ENCODE data around the gene STK24. TPM values are rescaled to one million over a fixed set of nuclear protein-coding genes. Genes with fewer than 3 reads are reported as not detected.

The STK24 gene
- total RNA-seq, 1 donor from 2014 or later, result 44.2 TPM

GRCh38 chr13:98520674-98521449 lies 56.0 kb downstream of the STK24 start:
- DNase-seq (ENCODE audit: low spot score), result no peak
- intact Hi-C loops (cut with DNase I), result no loop called here

GRCh38 chr13:98519976-98520375 lies 56.9 kb downstream of the STK24 start:
- DNase-seq (ENCODE audit: low spot score) (no peak), ATAC-seq (no peak)
- intact Hi-C loops (cut with DNase I), result no loop called here

More at GRCh38 chr13:98520674-98521449, 56.0 kb downstream of the STK24 start:
- ATAC-seq, result peak; percentile 49

GRCh38 chr13:98517576-98518310 lies 59.2 kb downstream of the STK24 start:
- intact Hi-C loops (cut with DNase I), result no loop called here
- ATAC-seq, result no peak

GRCh38 chr13:98515818-98516465 lies 61.0 kb downstream of the STK24 start:
- DNase-seq (ENCODE audit: low spot score), result no peak
- intact Hi-C loops (cut with DNase I), result no loop called here
- ATAC-seq, result no peak

More at GRCh38 chr13:98517576-98518310, 59.2 kb downstream of the STK24 start:
- DNase-seq (ENCODE audit: low spot score), result no peak

- ATAC-seq (no peak), DNase-seq (ENCODE audit: low spot score) (no peak)
- intact Hi-C loops (cut with DNase I), result no loop called here
Observed at GRCh38 chr13:98514288-98514687, 62.6 kb downstream of the STK24 start.

GRCh38 chr13:98513837-98514236 lies 63.1 kb downstream of the STK24 start:
- ATAC-seq (no peak), DNase-seq (ENCODE audit: low spot score) (no peak)
- intact Hi-C loops (cut with DNase I), result no loop called here

- ATAC-seq, result peak; percentile 51
- intact Hi-C loops (cut with DNase I), result no loop called here
- DNase-seq (ENCODE audit: low spot score), result no peak
Observed at GRCh38 chr13:98512774-98513665, 63.9 kb downstream of the STK24 start.

- DNase-seq (ENCODE audit: low spot score) (no peak), ATAC-seq (no peak)
- intact Hi-C loops (cut with DNase I), result no loop called here
Observed at GRCh38 chr13:98511435-98511834, 65.5 kb downstream of the STK24 start.

GRCh38 chr13:98510156-98510509 lies 66.8 kb downstream of the STK24 start:
- DNase-seq (ENCODE audit: low spot score) (no peak), ATAC-seq (no peak)
- intact Hi-C loops (cut with DNase I), result no loop called here

- ATAC-seq, result peak; percentile 79
- no peak for DNase-seq (ENCODE audit: low spot score)
- intact Hi-C loops (cut with DNase I), result no loop called here
Observed at GRCh38 chr13:98509271-98510155, 67.4 kb downstream of the STK24 start.

- intact Hi-C loops (cut with DNase I), result no loop called here
- ATAC-seq (peak; percentile 40), DNase-seq (ENCODE audit: low spot score) (no peak)
Observed at GRCh38 chr13:98508685-98509084, 68.2 kb downstream of the STK24 start.

GRCh38 chr13:98508280-98508679 lies 68.6 kb downstream of the STK24 start:
- ATAC-seq (no peak), DNase-seq (ENCODE audit: low spot score) (no peak)
- intact Hi-C loops (cut with DNase I), result no loop called here

GRCh38 chr13:98507282-98507797 lies 69.6 kb downstream of the STK24 start:
- DNase-seq (ENCODE audit: low spot score), result no peak
- intact Hi-C loops (cut with DNase I), result loop anchor here (2.0 kb wide), 1 partner anchor 25 kb away; no protein-coding TSS in a partner anchor

GRCh38 chr13:98506728-98507230 lies 70.1 kb downstream of the STK24 start:
- no peak for DNase-seq (ENCODE audit: low spot score)
- intact Hi-C loops (cut with DNase I), result loop anchor here (2.0 kb wide), 1 partner anchor 24 kb away; no protein-coding TSS in a partner anchor

More at GRCh38 chr13:98507282-98507797, 69.6 kb downstream of the STK24 start:
- no peak for ATAC-seq

GRCh38 chr13:98506322-98506721 lies 70.6 kb downstream of the STK24 start:
- ATAC-seq (no peak), DNase-seq (ENCODE audit: low spot score) (no peak)
- intact Hi-C loops (cut with DNase I), result loop anchor here (2.0 kb wide), 1 partner anchor 24 kb away; no protein-coding TSS in a partner anchor

More at GRCh38 chr13:98506728-98507230, 70.1 kb downstream of the STK24 start:
- no peak for ATAC-seq

- intact Hi-C loops (cut with DNase I), result no loop called here
- no peak for ATAC-seq
- DNase-seq (ENCODE audit: low spot score), result no peak
Observed at GRCh38 chr13:98505217-98505616, 71.7 kb downstream of the STK24 start.

- DNase-seq (ENCODE audit: low spot score) (no peak), ATAC-seq (no peak)
- intact Hi-C loops (cut with DNase I), result no loop called here
Observed at GRCh38 chr13:98504371-98504963, 72.4 kb downstream of the STK24 start.

Measured in sciatic nerve (tissue), 2 donors.